ENCODE measurements around the gene UBR2. TPM values are rescaled to one million over a fixed set of nuclear protein-coding genes. Genes with fewer than 3 reads are reported as not detected.
"Not testable (repeated sequence)": the region's sequence is repeated elsewhere in the genome, so short reads cannot be mapped to it uniquely, and the experiment has no call there.

The UBR2 gene
- total and polyA plus RNA-seq, 2 of the 4 experiments (the other 2 are of a cell fraction), result 7.7 to 32.3 TPM

DNA sequence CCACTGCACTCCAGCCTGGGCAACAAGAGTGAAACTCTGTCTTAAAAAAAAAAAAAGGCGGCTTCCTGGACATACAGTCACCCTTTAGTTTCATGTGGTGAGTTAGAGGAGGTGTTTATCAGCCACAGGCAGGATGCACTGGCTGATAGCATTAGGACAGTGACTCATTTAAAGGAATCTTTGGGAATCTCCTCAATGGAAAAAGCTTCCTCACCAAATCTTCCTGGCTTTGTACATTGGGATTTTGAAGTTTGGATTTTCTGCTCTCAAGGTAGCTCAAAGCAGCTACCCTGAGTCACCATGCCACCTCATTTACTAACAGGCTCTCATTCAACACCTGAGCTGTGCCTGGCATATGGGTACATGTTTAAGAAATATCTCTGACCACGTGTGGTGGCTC lies 138.4 kb downstream of the UBR2 start:
- H3K36me3 ChIP-seq (ENCODE audit: control insufficient read depth, insufficient read depth, low read length), result peaks cover 4% of the 10 kb centered on the region; the same call in 1 of the 2 replicates
- no peak overlapping the region; the same call in 1 of the 2 replicates for H3K4me2 ChIP-seq (ENCODE audit: low read depth, low read length)
- ATAC-seq (ENCODE audit: low read depth) (peak; percentile 93), DNase-seq (peak; percentile 90)
- 0 out of 2 replicates have a peak overlapping the region, but pooled peaks have one; percentile 16 for H2BK20ac ChIP-seq (ENCODE audit: low read depth, low read length)
- ChIA-PET POLR2A (ENCODE audit: unreplicated experiment) (interaction anchor here (0.6 kb wide), 1 partner anchor 17 kb away, joined by 4 read pairs; no protein-coding TSS in a partner anchor), CTCF (interaction anchor here (0.6 kb wide), 1 partner anchor 161 kb away, joined by 5 read pairs; no protein-coding TSS in a partner anchor)
- H4K20me1 ChIP-seq (ENCODE audit: insufficient read depth, low read length), result no peaks in the 10 kb centered on the region
- no peaks in the 10 kb centered on the region for H3K79me1 ChIP-seq (ENCODE audit: low read depth in 1 of 2, low read length in 2 of 2)
- no peak overlapping the region for H2AFZ ChIP-seq (replicated peaks; ENCODE audit: low read length, poor library complexity)
- BruUV-seq (replicated peaks), result no TSS peak
- H3K23ac ChIP-seq (ENCODE audit: low read depth, low read length), result no peak overlapping the region
- H3K27ac ChIP-seq (ENCODE audit: insufficient read depth, low read length), result no peak overlapping the region
- H3K9ac ChIP-seq (ENCODE audit: low read depth, low read length), result no peak overlapping the region
- H3K9me1 ChIP-seq (ENCODE audit: insufficient read depth, low read length), result peaks cover 12% of the 10 kb centered on the region
- peak overlapping the region; percentile 65; the same call in 1 of the 2 replicates for H2AK5ac ChIP-seq (ENCODE audit: low read depth, low read length)
- in situ Hi-C loops (cut with MboI; ENCODE audit: low sequenced_read_pairs) (no loop called here), dilution Hi-C loops (cut with HindIII; ENCODE audit: low sequenced_read_pairs, unreplicated experiment) (no loop called here), intact Hi-C loops (cut with micrococcal nuclease) (no loop called here)
- H4K91ac ChIP-seq (ENCODE audit: insufficient read depth, low read depth, low read length), result no peak overlapping the region
- H3K4me1 ChIP-seq (ENCODE audit: control insufficient read depth, insufficient read depth, low read length), result peaks cover 5% of the 10 kb centered on the region
- H2BK5ac ChIP-seq (ENCODE audit: low read depth, low read length, poor library complexity, severe bottlenecking), result no peak overlapping the region
- H3K56ac ChIP-seq (ENCODE audit: extremely low read depth, insufficient read depth, low read length), result no peak overlapping the region
- TF ChIP-seq CTCF (conservative IDR thresholded peaks at IDR 0.05; ENCODE audit: low read depth, low read length), result no peak
- TF ChIP-seq FOS (IDR thresholded peaks at IDR 0.05; ENCODE audit: low read depth, low read length), result peak; percentile 45; the same call in 1 of the 2 replicates
- H3K14ac ChIP-seq (replicated peaks; ENCODE audit: low read depth, low read length), result 0 out of 2 replicates have a peak overlapping the region, but pooled peaks have one; percentile 48
- WGBS, 2 experiments (ENCODE audit: extremely low coverage in 2 of 2, insufficient read length in 1 of 2), result no CpG with 5 or more reads among the region's 2 CpGs
- H3K4ac ChIP-seq (ENCODE audit: low read depth, low read length), result peak overlapping the region; percentile 38; the same call in 1 of the 2 replicates
- no peaks in the 10 kb centered on the region for H3K27me3 ChIP-seq (ENCODE audit: control insufficient read depth, insufficient read depth, low read length)
- H2BK120ac ChIP-seq (ENCODE audit: low read depth, low read length), result peak overlapping the region; percentile 21; the same call in 1 of the 2 replicates
- no peak overlapping the region; a peak in 1 of 4 replicates for H4K8ac ChIP-seq (ENCODE audit: low read depth in 2 of 2, low read length in 2 of 2)
- no peak overlapping the region for H3K18ac ChIP-seq (ENCODE audit: low read depth, low read length)
- H3K4me3 ChIP-seq (ENCODE audit: insufficient read depth, low read depth, low read length), result no peak overlapping the region
- H2BK15ac ChIP-seq (ENCODE audit: low read depth, low read length), result no peak overlapping the region
- no peaks in the 10 kb centered on the region for H3K9me3 ChIP-seq (ENCODE audit: control insufficient read depth, insufficient read depth, low read length)
- no peak overlapping the region for H4K5ac ChIP-seq (ENCODE audit: low read depth, low read length)
- peak overlapping the region; percentile 1 for H2AK9ac ChIP-seq (replicated peaks; ENCODE audit: low read depth, low read length, poor library complexity)

- POLR2A ChIA-PET (ENCODE audit: unreplicated experiment); H3K56ac ChIP-seq (ENCODE audit: extremely low read depth, insufficient read depth, low read length); H3K36me3 ChIP-seq (ENCODE audit: control insufficient read depth, insufficient read depth, low read length); BruUV-seq (replicated peaks); H2AK9ac ChIP-seq (replicated peaks; ENCODE audit: low read depth, low read length, poor library complexity); H3K9ac ChIP-seq (ENCODE audit: low read depth, low read length); H2BK20ac ChIP-seq (ENCODE audit: low read depth, low read length); H2BK5ac ChIP-seq (ENCODE audit: low read depth, low read length, poor library complexity, severe bottlenecking); H3K9me3 ChIP-seq (ENCODE audit: control insufficient read depth, insufficient read depth, low read length); H2AK5ac ChIP-seq (ENCODE audit: low read depth, low read length); H2BK15ac ChIP-seq (ENCODE audit: low read depth, low read length); in situ Hi-C loops (cut with MboI; ENCODE audit: low sequenced_read_pairs); H4K91ac ChIP-seq (ENCODE audit: insufficient read depth, low read depth, low read length); H3K4me1 ChIP-seq (ENCODE audit: control insufficient read depth, insufficient read depth, low read length); intact Hi-C loops (cut with micrococcal nuclease); H3K23ac ChIP-seq (ENCODE audit: low read depth, low read length); DNase-seq; H3K4me3 ChIP-seq (ENCODE audit: insufficient read depth, low read depth, low read length); H3K18ac ChIP-seq (ENCODE audit: low read depth, low read length); H2AFZ ChIP-seq (replicated peaks; ENCODE audit: low read length, poor library complexity); H2BK120ac ChIP-seq (ENCODE audit: low read depth, low read length); H3K4me2 ChIP-seq (ENCODE audit: low read depth, low read length); H3K79me1 ChIP-seq (ENCODE audit: low read depth in 1 of 2, low read length in 2 of 2); H4K20me1 ChIP-seq (ENCODE audit: insufficient read depth, low read length); ATAC-seq (ENCODE audit: low read depth); H3K14ac ChIP-seq (replicated peaks; ENCODE audit: low read depth, low read length); H3K27ac ChIP-seq (ENCODE audit: insufficient read depth, low read length); H4K5ac ChIP-seq (ENCODE audit: low read depth, low read length); H4K8ac ChIP-seq (ENCODE audit: low read depth in 2 of 2, low read length in 2 of 2); H3K4ac ChIP-seq (ENCODE audit: low read depth, low read length); dilution Hi-C loops (cut with HindIII; ENCODE audit: low sequenced_read_pairs, unreplicated experiment); H3K27me3 ChIP-seq (ENCODE audit: control insufficient read depth, insufficient read depth, low read length): not testable (repeated sequence)
- no CpG with 5 or more reads among the region's 3 CpGs for WGBS, 2 experiments (ENCODE audit: extremely low coverage in 2 of 2, insufficient read length in 1 of 2)
- CTCF ChIA-PET, result interaction anchor here (0.6 kb wide), 1 partner anchor 160 kb away, joined by 5 read pairs; no protein-coding TSS in a partner anchor
- peaks cover 10% of the 10 kb centered on the region for H3K9me1 ChIP-seq (ENCODE audit: insufficient read depth, low read length)
Measured at GRCh38 chr6:42702786-42703185, 139.0 kb downstream of the UBR2 start.
